ENCODE measurements around the gene MXI1. TPM values are rescaled to one million over a fixed set of nuclear protein-coding genes. Genes with fewer than 3 reads are reported as not detected.

MXI1 gene
- total RNA-seq, 2 experiments from 2014 or later: 47.9 to 48.2 TPM

GRCh38 chr10:110260746-110261477, 53.5 kb downstream of the MXI1 start:
- intact Hi-C loops (cut with micrococcal nuclease): no loop called here
- Mint-ChIP-seq H3K4me1 (ENCODE audit: low read depth) (no peaks in the 10 kb centered on the region), H3K36me3 (ENCODE audit: low read depth) (peaks cover under 1% of the 10 kb centered on the region), H3K9me3 (no peaks in the 10 kb centered on the region), H3K27me3 (peaks cover 1% of the 10 kb centered on the region), H3K4me3 (no peak overlapping the region), H3K27ac (no peak overlapping the region)
- ATAC-seq: no peak
- CTCF ChIA-PET: interaction anchor here (0.9 to 1.1 kb wide), 4 partner anchors 9 to 123 kb away, joined by 3 to 4 read pairs (median 4); no protein-coding TSS in a partner anchor
- no peak for TF ChIP-seq CTCF (IDR thresholded peaks at IDR 0.05)
- POLR2A ChIA-PET: no interaction called here
- DNase-seq: no peak

- Mint-ChIP-seq H3K4me1 (ENCODE audit: low read depth) (no peaks in the 10 kb centered on the region), H3K9me3 (no peaks in the 10 kb centered on the region), H3K36me3 (ENCODE audit: low read depth) (no peaks in the 10 kb centered on the region), H3K27ac (no peak overlapping the region), H3K27me3 (peaks cover 1% of the 10 kb centered on the region), H3K4me3 (no peak overlapping the region)
- no peak for DNase-seq
- no peak for TF ChIP-seq CTCF (IDR thresholded peaks at IDR 0.05)
- ChIA-PET CTCF (interaction anchor here (0.7 to 3.4 kb wide), 3 partner anchors 12 to 125 kb away, joined by 4 to 13 read pairs (median 6); no protein-coding TSS in a partner anchor), POLR2A (interaction anchor here (1.0 kb wide), 1 partner anchor 54 kb away, joined by 3 read pairs; no protein-coding TSS in a partner anchor)
- intact Hi-C loops (cut with micrococcal nuclease): no loop called here
- ATAC-seq: no peak
Measured at GRCh38 chr10:110263164-110263563, 55.8 kb downstream of the MXI1 start.

- Mint-ChIP-seq H3K4me1 (ENCODE audit: low read depth) (peaks cover 14% of the 10 kb centered on the region), H3K27me3 (peaks cover 1% of the 10 kb centered on the region), H3K9me3 (no peaks in the 10 kb centered on the region), H3K36me3 (ENCODE audit: low read depth) (no peaks in the 10 kb centered on the region), H3K27ac (no peak overlapping the region), H3K4me3 (no peak overlapping the region)
- no peak for TF ChIP-seq CTCF (IDR thresholded peaks at IDR 0.05)
- POLR2A ChIA-PET: interaction anchor here (0.9 kb wide), 1 partner anchor 16 kb away, joined by 4 read pairs; no protein-coding TSS in a partner anchor
- CTCF ChIA-PET: interaction anchor here (1.3 to 3.4 kb wide), 2 partner anchors 13 to 345 kb away, joined by 3 to 13 read pairs; no protein-coding TSS in a partner anchor
- DNase-seq: no peak
- ATAC-seq: no peak
- intact Hi-C loops (cut with micrococcal nuclease): no loop called here
Measured at GRCh38 chr10:110265573-110266193, 58.3 kb downstream of the MXI1 start.

DNA sequence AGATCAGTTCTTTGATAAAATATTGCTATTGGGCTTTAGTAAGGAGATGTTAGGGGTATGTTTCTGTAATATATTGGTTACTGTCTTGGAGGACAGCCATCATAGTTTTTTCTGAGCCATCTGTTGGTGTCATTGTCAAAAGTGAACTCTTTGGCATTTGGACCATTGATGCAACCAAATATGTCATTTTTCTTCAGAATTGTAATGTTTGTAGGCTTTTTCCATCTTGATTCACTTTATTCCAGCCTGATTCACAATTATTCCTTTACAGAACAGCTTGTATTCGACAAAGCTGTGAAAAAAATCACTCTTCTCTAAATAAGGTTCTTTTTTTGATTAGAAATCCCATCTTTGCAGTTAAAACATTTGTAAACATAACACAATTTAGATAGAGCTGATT, 59.9 kb downstream of the MXI1 start:
- no peaks in the 10 kb centered on the region for H3K36me3 Mint-ChIP-seq (ENCODE audit: low read depth)
- peaks cover 14% of the 10 kb centered on the region for H3K4me1 Mint-ChIP-seq (ENCODE audit: low read depth)
- intact Hi-C loops (cut with micrococcal nuclease): no loop called here
- ChIA-PET CTCF (interaction anchor here (0.9 to 1.5 kb wide), 3 partner anchors 8 to 130 kb away, joined by 3 to 6 read pairs (median 3); no protein-coding TSS in a partner anchor), POLR2A (interaction anchor here (0.7 kb wide), 1 partner anchor 69 kb away, joined by 4 read pairs; no protein-coding TSS in a partner anchor)
- H3K27me3 Mint-ChIP-seq: peaks cover 1% of the 10 kb centered on the region
- no peak for ATAC-seq
- no peaks in the 10 kb centered on the region for H3K9me3 Mint-ChIP-seq
- DNase-seq: no peak
- no peak overlapping the region for H3K27ac Mint-ChIP-seq
- TF ChIP-seq CTCF (IDR thresholded peaks at IDR 0.05): no peak
- no peak overlapping the region for H3K4me3 Mint-ChIP-seq

DNA sequence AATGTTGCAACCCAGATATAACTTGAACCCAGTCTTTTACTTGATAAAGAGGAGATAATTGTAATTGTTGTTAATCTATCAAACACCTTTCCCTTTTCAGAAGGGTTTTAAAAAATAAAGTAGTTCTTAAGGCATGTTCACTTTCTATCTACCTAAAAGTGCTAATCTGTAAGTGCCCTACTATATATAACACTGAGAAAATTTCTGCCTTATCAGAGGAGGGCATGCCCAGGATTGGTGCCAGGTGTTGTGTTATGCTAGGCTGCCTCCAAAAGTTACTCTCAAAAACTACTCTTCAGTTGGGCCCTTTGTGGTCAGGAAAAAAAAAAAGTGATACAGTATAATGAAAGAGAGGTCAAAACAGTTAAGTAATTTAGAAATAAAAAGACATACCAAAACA, 61.0 kb downstream of the MXI1 start:
- Mint-ChIP-seq H3K36me3 (ENCODE audit: low read depth) (no peaks in the 10 kb centered on the region), H3K9me3 (no peaks in the 10 kb centered on the region), H3K27me3 (peaks cover 1% of the 10 kb centered on the region), H3K27ac (no peak overlapping the region), H3K4me1 (ENCODE audit: low read depth) (peaks cover 18% of the 10 kb centered on the region), H3K4me3 (no peak overlapping the region)
- DNase-seq (no peak), ATAC-seq (no peak)
- intact Hi-C loops (cut with micrococcal nuclease): no loop called here
- ChIA-PET POLR2A (no interaction called here), CTCF (interaction anchor here (0.9 to 2.5 kb wide), 5 partner anchors 10 to 131 kb away, joined by 3 to 10 read pairs (median 4); no protein-coding TSS in a partner anchor)
- no peak for TF ChIP-seq CTCF (IDR thresholded peaks at IDR 0.05)
